OCI-LY3 (cell line): ENCODE data around the gene MED15.

ENCODE experiments used
- EZH2phosphoT487 ChIP-seq: fragments of 200-600 bp; shearing (Covaris generic); IDR thresholded peaks from 2 replicates; pipeline ENCODE4 v1.6.1; 2018; ENCODE audit warnings: antibody characterized with exemption, mixed run types, low read depth
- TF ChIP-seq, protein P1 (sequence below): fragments of 200-600, 300-600 bp; sonication (generic); IDR thresholded peaks from 2 replicates; pipeline ENCODE4 v1.5.1; 2014; ENCODE audit warnings: antibody characterized with exemption, low read length, low read depth

DNA sequence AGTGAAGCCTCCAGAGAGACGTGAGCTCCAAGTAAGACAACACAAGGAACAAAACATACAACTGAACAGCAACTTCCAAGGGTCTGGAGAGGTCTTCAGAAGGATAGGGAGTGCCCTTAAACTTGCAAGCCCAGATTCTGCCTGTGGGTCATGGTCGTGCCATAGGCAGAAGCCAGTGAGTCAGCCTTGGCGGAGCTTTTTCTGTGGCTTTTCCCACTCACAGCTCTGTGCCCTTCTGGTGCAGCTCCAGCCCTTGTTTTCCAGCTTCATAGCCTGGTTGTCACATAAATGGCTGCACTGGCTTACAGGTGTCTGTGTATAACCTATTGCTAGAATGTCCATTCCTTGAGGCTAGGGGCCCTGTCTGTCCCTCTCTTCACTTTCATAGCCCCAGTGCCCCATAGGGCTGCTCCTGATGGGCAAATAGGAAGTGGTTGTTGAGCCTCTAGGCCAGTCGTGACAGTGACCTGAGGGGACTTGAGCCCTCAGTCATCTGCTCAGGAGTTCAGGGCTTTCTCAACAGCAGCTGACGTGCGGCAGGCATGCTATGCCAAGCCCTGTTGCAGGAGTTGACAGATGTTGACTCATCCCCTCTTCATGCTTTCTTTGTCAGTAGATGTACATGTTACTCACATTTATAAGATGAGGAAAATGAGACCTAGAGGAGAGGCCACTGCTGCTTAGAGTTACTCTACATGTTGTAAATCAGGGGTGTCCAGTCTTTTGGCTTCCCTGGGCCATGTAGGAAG, 7.4 kb downstream of the MED15 start:
- TF ChIP-seq, protein P1, sequence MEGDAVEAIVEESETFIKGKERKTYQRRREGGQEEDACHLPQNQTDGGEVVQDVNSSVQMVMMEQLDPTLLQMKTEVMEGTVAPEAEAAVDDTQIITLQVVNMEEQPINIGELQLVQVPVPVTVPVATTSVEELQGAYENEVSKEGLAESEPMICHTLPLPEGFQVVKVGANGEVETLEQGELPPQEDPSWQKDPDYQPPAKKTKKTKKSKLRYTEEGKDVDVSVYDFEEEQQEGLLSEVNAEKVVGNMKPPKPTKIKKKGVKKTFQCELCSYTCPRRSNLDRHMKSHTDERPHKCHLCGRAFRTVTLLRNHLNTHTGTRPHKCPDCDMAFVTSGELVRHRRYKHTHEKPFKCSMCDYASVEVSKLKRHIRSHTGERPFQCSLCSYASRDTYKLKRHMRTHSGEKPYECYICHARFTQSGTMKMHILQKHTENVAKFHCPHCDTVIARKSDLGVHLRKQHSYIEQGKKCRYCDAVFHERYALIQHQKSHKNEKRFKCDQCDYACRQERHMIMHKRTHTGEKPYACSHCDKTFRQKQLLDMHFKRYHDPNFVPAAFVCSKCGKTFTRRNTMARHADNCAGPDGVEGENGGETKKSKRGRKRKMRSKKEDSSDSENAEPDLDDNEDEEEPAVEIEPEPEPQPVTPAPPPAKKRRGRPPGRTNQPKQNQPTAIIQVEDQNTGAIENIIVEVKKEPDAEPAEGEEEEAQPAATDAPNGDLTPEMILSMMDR: no peak
- no peak for TF ChIP-seq EZH2phosphoT487
